Memory B cell (primary cell): ENCODE results near the gene NBPF3.
"Not testable (repeated sequence)": the region's sequence is repeated elsewhere in the genome, so short reads cannot be mapped to it uniquely, and the experiment has no call there.

ENCODE experiments used
- ATAC-seq: fragments of 150-1000 bp; cut with Tn5 transposase; 2 replicates; pipeline ENCODE4 v1.10.0; 2021; ENCODE audit warnings: low read depth, mild to moderate bottlenecking, moderate library complexity
- DNase-seq, 2 donors: peaks; one replicate each; pipeline ENCODE4 v3.0.0; 2022; ENCODE audit warnings: low spot score in 2 of 2
- H3K27ac Mint-ChIP-seq: one replicate; pipeline ENCODE4 v1.8.0; 2022; ENCODE audit warnings: mild to moderate bottlenecking, moderate library complexity, mixed read lengths
- H3K27me3 Mint-ChIP-seq: one replicate; pipeline ENCODE4 v1.8.0; 2022; ENCODE audit warnings: mixed read lengths
- H3K36me3 Mint-ChIP-seq: one replicate; pipeline ENCODE4 v1.8.0; 2022; ENCODE audit warnings: mild to moderate bottlenecking, mixed read lengths
- H3K4me1 Mint-ChIP-seq: one replicate; pipeline ENCODE4 v1.8.0; 2022; ENCODE audit warnings: mixed read lengths
- H3K4me3 Mint-ChIP-seq: one replicate; pipeline ENCODE4 v1.8.0; 2022; ENCODE audit warnings: mild to moderate bottlenecking, moderate library complexity, mixed read lengths
- H3K9me3 Mint-ChIP-seq: one replicate; pipeline ENCODE4 v1.8.0; 2022; ENCODE audit warnings: mixed read lengths

Gene NBPF3

DNA sequence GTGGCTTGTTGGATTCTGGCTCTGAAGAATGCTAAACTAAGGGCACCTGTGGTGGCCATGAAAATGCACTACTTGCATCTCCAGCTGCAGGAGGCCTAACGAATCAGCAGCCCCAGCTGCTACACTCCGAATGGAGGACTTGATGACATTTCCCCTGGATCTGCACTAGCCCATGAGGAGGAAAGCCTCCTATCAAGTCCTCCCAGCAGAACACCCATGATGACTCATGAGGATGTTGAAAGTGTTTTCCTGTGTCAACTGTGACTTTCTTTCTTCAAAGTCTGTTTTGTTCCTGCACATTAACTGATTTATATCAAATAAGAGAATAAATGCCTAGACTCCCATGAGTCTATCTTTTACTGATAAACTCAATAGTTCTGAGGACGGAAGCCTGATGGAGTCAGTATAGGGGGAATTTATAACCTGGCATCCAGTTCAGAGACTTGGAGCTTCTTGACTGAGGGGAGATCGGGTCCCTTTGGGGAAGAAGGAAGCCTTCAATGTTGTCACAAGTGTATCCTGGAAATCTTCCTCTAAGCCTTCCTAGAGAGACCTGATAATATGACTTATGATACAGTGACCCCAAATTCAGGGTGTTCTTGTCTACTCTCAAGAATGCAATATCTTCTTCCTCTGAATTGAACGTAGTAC lies 14.2 kb downstream of the NBPF3 start:
- not testable (repeated sequence) for DNase-seq, ATAC-seq, H3K4me1 Mint-ChIP-seq, H3K27me3 Mint-ChIP-seq, H3K27ac Mint-ChIP-seq, H3K9me3 Mint-ChIP-seq, H3K4me3 Mint-ChIP-seq
- H3K36me3 Mint-ChIP-seq = peaks cover 15% of the 10 kb centered on the region

DNA sequence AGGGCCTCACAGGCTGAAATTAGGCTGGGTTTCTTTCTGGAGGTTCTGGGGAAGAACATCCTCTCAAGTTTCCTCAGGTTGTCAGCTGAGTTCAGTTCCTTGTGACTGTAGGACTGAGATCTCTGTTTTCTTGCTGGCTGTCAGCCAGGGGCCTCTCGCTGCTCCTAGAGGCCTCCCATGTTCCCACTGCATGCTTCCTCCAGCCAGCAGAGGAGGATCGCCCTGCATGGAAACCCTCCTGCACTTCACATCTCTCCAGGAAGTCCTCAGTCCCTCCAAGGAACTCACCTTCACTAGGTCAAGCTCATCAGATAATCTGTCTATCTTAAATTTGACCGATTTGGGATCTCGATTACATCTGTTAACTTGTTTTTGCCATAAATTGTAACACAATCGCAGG lies 15.0 kb downstream of the NBPF3 start:
- DNase-seq, H3K27ac Mint-ChIP-seq, H3K4me3 Mint-ChIP-seq, H3K27me3 Mint-ChIP-seq, ATAC-seq, H3K4me1 Mint-ChIP-seq, H3K9me3 Mint-ChIP-seq: not testable (repeated sequence)
- H3K36me3 Mint-ChIP-seq = peaks cover 15% of the 10 kb centered on the region

DNA sequence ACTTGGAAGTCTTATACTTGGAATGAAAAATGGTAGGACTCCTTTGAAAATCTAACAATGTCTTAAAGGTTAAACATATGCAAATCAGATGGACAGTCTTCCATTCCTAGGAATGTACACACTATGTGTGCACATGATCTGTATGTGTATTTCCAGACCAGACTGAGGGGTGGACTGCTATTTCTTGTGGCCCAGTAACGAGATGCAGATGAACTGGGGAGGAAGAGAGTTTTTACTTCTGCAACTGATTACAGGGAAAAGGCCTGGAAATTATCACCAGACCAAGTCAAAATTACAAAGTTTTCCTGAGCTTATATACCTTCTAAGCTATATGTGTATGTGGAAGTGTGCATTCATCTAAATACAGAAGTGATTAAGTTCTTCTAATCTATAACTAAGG lies 17.7 kb downstream of the NBPF3 start:
- H3K9me3 Mint-ChIP-seq = no peaks in the 10 kb centered on the region
- DNase-seq (no peak), ATAC-seq (no peak)
- no peak overlapping the region for H3K27ac Mint-ChIP-seq
- no peaks in the 10 kb centered on the region for H3K4me1 Mint-ChIP-seq
- no peak overlapping the region for H3K4me3 Mint-ChIP-seq
- no peaks in the 10 kb centered on the region for H3K27me3 Mint-ChIP-seq
- peaks cover 8% of the 10 kb centered on the region for H3K36me3 Mint-ChIP-seq

DNA sequence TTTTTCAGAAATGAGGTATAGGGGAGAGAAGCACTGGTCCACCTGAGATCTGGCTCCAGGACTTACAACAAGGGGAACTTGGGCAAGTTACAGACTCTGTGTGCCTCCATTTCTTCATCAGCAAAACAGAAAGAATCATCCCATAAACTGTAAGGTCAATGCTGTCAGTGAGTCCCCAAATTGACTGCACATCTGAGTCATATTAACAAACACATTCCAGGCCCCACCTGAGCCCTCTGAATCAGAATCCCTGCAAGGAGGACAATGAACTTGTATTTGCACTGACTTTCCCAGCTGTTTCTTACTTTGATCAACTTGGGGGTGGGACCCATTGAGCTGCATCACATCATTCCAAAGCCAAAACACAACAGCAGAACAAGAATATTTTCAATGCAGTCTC lies 25.2 kb downstream of the NBPF3 start:
- not testable (repeated sequence) for H3K27ac Mint-ChIP-seq, H3K4me1 Mint-ChIP-seq, H3K36me3 Mint-ChIP-seq, H3K27me3 Mint-ChIP-seq, H3K4me3 Mint-ChIP-seq, DNase-seq, ATAC-seq, H3K9me3 Mint-ChIP-seq

DNA sequence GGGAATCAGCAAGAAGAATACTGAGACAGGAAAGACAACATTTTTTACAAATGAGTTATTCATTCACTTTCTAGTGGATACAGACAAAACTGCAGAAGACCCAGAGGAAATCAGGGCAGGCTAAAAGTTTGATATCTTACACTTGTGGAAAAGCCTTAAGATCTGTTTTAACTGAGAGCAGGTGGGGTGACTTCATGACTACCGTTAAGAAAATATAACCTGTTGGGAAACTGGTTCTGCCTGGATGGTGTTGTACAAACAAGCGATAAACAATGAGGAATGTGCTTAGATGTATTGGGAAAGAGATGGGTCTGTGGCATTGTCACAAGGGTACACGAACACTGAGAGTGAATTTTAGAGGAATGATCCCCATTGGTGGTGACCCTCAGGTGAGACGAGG lies 28.0 kb downstream of the NBPF3 start:
- H3K27me3 Mint-ChIP-seq, ATAC-seq, H3K36me3 Mint-ChIP-seq, H3K9me3 Mint-ChIP-seq, H3K27ac Mint-ChIP-seq, H3K4me1 Mint-ChIP-seq, H3K4me3 Mint-ChIP-seq, DNase-seq: not testable (repeated sequence)

DNA sequence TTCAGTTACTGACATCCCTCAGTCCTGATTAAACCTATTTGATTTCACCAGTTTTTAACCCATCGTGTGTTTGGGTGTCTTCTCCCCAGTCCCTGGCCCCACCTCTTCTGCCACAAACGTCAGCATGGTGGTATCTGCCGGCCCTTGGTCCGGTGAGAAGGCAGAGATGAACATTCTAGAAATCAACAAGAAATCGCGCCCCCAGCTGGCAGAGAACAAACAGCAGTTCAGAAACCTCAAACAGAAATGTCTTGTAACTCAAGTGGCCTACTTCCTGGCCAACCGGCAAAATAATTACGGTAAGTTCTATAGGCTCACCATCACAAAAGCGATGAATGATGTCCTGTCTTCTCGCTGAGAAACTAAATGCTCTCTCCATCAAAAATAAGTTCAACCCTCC lies 28.7 kb downstream of the NBPF3 start:
- no peak overlapping the region for H3K27ac Mint-ChIP-seq
- H3K9me3 Mint-ChIP-seq = no peaks in the 10 kb centered on the region
- DNase-seq = no peak

DNA sequence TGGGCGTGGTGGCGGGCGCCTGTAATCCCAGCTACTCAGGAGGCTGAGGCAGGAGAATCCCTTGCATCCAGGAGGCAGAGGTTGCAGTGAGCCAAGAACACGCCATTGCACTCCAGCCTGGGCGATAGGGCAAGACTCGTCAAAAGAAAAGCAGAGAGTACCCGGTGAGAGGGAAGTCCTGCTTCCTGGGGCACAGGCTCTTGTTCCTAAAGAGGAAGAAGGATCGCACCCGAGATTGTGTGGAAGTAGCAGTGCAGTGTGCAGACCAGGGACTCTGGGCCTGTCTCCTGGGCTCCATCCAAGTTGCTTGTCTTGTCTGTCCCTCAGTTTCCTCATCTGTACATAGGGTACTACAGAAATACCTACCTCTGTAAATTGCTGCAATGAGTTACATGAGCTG lies 29.6 kb downstream of the NBPF3 start:
- Mint-ChIP-seq H3K9me3 (no peaks in the 10 kb centered on the region), H3K27ac (no peak overlapping the region), H3K27me3 (no peaks in the 10 kb centered on the region), H3K4me1 (no peaks in the 10 kb centered on the region), H3K4me3 (no peak overlapping the region), H3K36me3 (peaks cover 17% of the 10 kb centered on the region)
- ATAC-seq (no peak), DNase-seq (no peak)

More for the DNA sequence above, 28.7 kb downstream of the NBPF3 start:
- Mint-ChIP-seq H3K4me3 (no peak overlapping the region), H3K27me3 (no peaks in the 10 kb centered on the region), H3K4me1 (no peaks in the 10 kb centered on the region), H3K36me3 (peaks cover 13% of the 10 kb centered on the region)
- ATAC-seq = no peak

DNA sequence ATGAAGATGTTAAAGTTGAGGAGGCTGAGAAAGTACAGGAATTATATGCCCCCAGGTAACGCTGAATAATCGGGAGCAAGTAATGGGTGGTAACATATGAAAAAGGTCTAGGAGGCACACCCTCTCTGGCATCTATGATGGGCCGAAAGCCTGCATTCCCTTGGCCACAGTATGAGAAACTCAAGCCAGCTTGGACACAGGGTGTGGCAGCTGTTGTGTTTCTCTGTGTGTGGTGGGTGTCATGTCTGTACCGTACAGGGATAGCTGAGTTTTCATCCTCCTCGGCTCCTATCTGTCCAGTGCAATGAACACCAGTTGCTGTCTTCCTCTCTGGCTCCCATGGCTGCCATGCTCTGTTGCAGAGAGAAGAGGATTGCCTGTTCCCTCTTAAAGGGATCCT lies 32.9 kb downstream of the NBPF3 start:
- ATAC-seq (no peak), DNase-seq (no peak)
- H3K4me3 Mint-ChIP-seq = no peak overlapping the region
- H3K36me3 Mint-ChIP-seq = peaks cover 31% of the 10 kb centered on the region
- H3K27ac Mint-ChIP-seq = no peak overlapping the region
- H3K9me3 Mint-ChIP-seq = no peaks in the 10 kb centered on the region
- H3K4me1 Mint-ChIP-seq = no peaks in the 10 kb centered on the region
- no peaks in the 10 kb centered on the region for H3K27me3 Mint-ChIP-seq

DNA sequence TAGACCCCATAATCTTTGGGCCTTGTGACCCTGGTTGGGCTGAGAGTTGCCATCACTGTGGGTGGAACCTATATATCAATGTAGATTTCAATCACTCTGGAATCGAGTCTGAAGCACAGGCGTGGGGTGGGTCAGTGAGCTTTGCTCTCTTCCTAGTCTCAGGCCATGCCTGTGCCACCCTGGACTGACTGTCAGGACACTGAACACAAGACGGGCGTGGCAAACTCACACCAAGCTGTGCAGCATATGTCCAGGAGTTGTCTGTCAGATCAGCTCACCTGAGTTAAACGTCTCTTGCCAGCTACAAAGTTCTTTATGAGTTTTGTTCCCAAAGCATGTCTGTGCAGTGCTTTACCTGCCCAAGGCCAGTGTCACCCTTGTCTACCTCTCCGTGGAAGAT lies 38.4 kb downstream of the NBPF3 start:
- DNase-seq (no peak), ATAC-seq (no peak)
- H3K4me3 Mint-ChIP-seq = no peak overlapping the region
- H3K27me3 Mint-ChIP-seq = no peaks in the 10 kb centered on the region
- H3K27ac Mint-ChIP-seq = no peak overlapping the region
- H3K9me3 Mint-ChIP-seq = no peaks in the 10 kb centered on the region
- peaks cover 36% of the 10 kb centered on the region for H3K36me3 Mint-ChIP-seq
- no peaks in the 10 kb centered on the region for H3K4me1 Mint-ChIP-seq

DNA sequence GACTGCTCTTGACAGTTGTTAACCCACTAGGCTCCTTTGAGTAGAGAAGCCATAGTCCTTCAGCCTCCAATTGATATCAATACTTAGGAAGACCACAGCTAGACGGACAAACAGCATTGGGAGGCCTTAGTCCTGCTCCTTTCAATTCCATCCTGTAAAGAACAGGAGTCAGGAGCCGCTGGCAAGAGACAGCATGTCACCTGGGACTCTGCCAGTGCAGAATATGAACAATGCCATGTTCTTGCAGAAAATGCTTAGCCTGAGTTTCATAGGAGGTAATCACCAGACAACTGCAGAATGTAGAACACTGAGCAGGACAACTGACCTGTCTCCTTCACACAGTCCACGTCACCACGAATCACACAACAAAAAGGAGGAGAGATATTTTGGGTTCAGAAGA lies 43.9 kb downstream of the NBPF3 start:
- DNase-seq, H3K9me3 Mint-ChIP-seq, H3K27ac Mint-ChIP-seq, ATAC-seq, H3K4me3 Mint-ChIP-seq, H3K4me1 Mint-ChIP-seq, H3K27me3 Mint-ChIP-seq: not testable (repeated sequence)
- H3K36me3 Mint-ChIP-seq = peaks cover 12% of the 10 kb centered on the region

DNA sequence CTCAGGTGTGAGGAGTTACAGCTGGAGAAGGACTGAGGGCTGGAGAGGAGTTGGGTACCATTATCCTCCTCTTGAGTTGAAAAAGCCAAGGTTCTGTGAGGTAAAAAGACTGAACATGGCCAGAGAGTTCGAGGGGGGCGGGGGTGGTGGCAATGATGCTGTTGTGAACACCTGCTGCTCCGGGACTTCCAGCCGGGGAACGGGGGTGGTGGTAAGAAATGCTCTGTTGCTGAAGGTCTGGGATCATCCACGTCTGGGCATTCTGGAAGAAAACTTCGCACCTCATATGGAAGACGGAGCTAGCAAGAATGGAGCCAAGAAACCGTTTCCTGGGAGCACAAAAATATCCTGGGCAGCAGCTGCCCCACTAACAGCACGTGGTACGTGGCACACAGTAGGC lies 49.2 kb downstream of the NBPF3 start:
- Mint-ChIP-seq H3K36me3 (peaks cover 2% of the 10 kb centered on the region), H3K4me1 (peaks cover 8% of the 10 kb centered on the region), H3K4me3 (no peak overlapping the region), H3K27ac (no peak overlapping the region), H3K27me3 (peaks cover 5% of the 10 kb centered on the region), H3K9me3 (peaks cover 2% of the 10 kb centered on the region)
- ATAC-seq = no peak
- DNase-seq = no peak

DNA sequence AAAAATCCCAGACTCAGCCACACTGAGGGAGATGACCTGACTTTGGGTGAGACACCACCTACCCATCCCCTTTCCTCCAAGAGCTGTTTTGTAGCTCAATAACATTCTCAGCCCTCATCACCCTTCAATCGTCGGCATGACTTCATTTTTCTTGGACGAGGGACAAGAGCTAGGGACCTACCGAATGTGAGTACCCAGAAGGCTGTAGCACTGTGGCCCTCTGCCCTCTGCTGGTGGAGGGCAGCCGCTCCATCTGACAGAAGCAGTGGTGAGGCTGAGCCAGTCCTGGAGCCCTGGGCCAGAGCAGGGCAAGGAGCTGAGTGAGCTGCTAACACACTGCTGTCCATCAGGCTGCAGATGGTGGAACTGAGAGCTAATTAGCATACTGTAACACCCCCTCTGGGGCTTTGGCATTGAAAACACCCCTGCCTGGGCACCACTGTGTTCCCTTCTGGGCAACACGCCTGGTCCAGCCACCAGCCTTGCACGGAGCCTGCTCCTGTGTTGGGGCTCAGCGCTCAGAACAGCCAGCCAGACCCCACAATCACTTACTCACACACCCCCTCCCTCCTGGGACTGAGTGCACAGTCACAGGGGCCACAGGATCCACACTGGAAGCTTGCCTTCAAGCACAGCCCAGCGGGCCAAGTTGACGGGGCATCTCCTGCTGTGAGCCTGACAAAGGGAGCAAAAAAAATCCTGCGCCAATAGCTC lies 51.0 kb downstream of the NBPF3 start:
- H3K4me1 Mint-ChIP-seq = peaks cover 8% of the 10 kb centered on the region
- H3K36me3 Mint-ChIP-seq = peaks cover 2% of the 10 kb centered on the region
- H3K27me3 Mint-ChIP-seq = peaks cover 5% of the 10 kb centered on the region
- peaks cover 2% of the 10 kb centered on the region for H3K9me3 Mint-ChIP-seq
- H3K27ac Mint-ChIP-seq = no peak overlapping the region
- DNase-seq (no peak), ATAC-seq (peak; percentile 35)
- no peak overlapping the region for H3K4me3 Mint-ChIP-seq

DNA sequence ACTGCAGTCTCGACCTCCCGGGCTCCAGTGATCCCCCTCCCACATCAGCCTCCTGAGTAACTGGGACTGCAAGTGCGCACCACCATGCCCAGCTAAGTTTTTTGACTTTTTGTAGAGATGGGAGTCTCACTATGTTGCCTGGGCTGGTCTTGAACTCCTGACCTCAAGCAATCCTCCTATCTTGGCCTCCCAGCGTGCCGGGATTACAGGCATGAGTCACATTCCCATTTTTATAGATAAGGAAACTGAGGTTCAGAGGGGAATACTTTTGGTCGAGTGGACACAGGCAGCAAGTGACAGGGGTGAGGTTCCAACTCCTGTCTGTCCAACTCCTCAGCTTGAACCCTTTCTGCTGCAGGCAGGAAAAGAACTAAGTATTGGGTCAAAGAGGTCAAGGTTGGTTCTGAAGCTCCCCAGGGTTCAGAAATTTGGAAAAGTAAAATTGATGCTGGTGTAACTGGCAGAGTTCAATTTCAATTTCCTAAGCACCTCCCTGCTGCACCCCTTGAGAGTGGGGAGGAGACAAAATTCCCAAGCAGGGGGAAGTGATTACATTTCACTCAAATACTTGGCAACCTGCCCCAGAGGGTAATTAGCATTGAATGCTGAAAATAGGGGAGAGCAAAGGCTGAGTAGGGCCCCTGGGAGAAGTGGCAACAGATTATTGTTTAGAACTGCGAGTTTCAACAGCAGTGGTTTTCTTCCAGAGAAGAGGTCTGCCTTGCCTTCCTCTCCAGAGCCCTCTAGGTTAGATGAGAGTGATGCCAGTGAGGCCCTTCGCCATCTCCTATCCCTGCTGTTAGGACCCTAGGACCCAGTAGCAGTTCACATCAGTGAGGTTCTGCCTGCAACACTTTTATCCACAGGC lies 51.8 kb downstream of the NBPF3 start:
- no peak overlapping the region for H3K27ac Mint-ChIP-seq
- peaks cover 5% of the 10 kb centered on the region for H3K27me3 Mint-ChIP-seq
- H3K4me1 Mint-ChIP-seq = peaks cover 8% of the 10 kb centered on the region
- H3K9me3 Mint-ChIP-seq = peaks cover 2% of the 10 kb centered on the region
- H3K36me3 Mint-ChIP-seq = peaks cover 2% of the 10 kb centered on the region
- no peak for DNase-seq
- H3K4me3 Mint-ChIP-seq = no peak overlapping the region
- ATAC-seq = no peak

DNA sequence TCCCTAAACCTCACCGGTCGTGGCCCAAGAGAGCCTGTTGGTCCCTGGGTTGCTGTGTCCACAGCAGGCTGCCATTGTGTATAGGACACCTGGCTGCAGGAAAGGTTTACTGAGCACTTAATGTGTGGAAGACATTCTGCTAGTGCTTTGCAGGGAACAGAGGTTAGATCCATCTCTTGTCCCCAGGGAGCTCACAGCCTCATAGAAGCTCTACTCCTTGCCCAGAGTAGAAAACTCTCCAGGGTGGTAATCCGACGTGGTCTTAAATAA lies 52.4 kb downstream of the NBPF3 start:
- DNase-seq (no peak), ATAC-seq (no peak)
- Mint-ChIP-seq H3K9me3 (peaks cover 2% of the 10 kb centered on the region), H3K36me3 (peaks cover 2% of the 10 kb centered on the region), H3K27ac (no peak overlapping the region), H3K4me1 (peaks cover 8% of the 10 kb centered on the region), H3K27me3 (peaks cover 5% of the 10 kb centered on the region), H3K4me3 (no peak overlapping the region)
